HAP-1 (cell line): Measurements from ENCODE around the gene GPC5.

Source experiments
- DNase-seq, 2 experiments: peaks; one replicate each; pipeline ENCODE4 v3.0.0-alpha.2; 2016 to 2020; ENCODE audit warnings: low spot score in 2 of 2
- H3K27me3 ChIP-seq: fragments of 250-450 bp; sonication (Bioruptor Pico); 2 replicates; pipeline ENCODE4 v1.5.1; 2020; ENCODE audit warnings: low read depth, mild to moderate bottlenecking, moderate library complexity
- H3K36me3 ChIP-seq: fragments of 250-450 bp; sonication (Bioruptor Pico); replicated peaks from 2 replicates; pipeline ENCODE4 v1.5.1; 2020; ENCODE audit warnings: mild to moderate bottlenecking
- H3K4me1 ChIP-seq: fragments of 250-450 bp; sonication (Bioruptor Pico); 2 replicates; pipeline ENCODE4 v1.5.1; 2020; ENCODE audit warnings: mild to moderate bottlenecking
- H3K4me3 ChIP-seq: fragments of 250-450 bp; sonication (Bioruptor Pico); 2 replicates; pipeline ENCODE4 v1.5.1; 2020; ENCODE audit warnings: mild to moderate bottlenecking, moderate library complexity
- H3K9me3 ChIP-seq: fragments of 250-450 bp; sonication (Bioruptor Pico); 2 replicates; pipeline ENCODE4 v1.5.1; 2020; ENCODE audit warnings: mild to moderate bottlenecking, moderate library complexity
- in situ Hi-C: fragments of 300-500 bp; cut with MboI; formaldehyde crosslinking; loops from 3 replicates; pipeline ENCODE4 v1.14.3; 2020; ENCODE audit warnings: low sequenced_read_pairs, inconsistent platforms, mixed read lengths

GPC5 gene

DNA sequence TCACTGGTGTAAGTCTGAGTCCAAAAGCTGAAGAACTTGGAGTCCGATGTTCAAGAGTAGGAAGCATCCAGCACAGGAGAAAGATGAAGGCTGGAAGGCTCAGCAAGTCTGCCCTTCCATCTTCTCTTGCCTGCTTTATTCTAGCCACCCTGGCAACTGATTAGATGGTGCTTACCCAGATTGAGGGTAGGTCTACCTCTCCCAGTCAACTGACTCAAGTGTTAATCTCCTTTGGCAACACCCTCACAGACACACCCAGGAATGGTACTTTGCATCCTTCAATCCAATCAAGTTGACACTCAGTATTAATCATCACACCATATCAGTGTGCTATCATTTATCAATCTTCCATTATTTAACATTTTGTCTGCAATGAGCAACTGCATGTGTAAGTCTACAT is 223.5 kb downstream of the GPC5 start:
- Histone ChIP-seq H3K4me3 (no peak overlapping the region), H3K27me3 (no peaks in the 10 kb centered on the region), H3K4me1 (no peaks in the 10 kb centered on the region), H3K9me3 (no peaks in the 10 kb centered on the region), H3K36me3 (no peaks in the 10 kb centered on the region)
- DNase-seq = no peak
- in situ Hi-C loops = no loop called here

DNA sequence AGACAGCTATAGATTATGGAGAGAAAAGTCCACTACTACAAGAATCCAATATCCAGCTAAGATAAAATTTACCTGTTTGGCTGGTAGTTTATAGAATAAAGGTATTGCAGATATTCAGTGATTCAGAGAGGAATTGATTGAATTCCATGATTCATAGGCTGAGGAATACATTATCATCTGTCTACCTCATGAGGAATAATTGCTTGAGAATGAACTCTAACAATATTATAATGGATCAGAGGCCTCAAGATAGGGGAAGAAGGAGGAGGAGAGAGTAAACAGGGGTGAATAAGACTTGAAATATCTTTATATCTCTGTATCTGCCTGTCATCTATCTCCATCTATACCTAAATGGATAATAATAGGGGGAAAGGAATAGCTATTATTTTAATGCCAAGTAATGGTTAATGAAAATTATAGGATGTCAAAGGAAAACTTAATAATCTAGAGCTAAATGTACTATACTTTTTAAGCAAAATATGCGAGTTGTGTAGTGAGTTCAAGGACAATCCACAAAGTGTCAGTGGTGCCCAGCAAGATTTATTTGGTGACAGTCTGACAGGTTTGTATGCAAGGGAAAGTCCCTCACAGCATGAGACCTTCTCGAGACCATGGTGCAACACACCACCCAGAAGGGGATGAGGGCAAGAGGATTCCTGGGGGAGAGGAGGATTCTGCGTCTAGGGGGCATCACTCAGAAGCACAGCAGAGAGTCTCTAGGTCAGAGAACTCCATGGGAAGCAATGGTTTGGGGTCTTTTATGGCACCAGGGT is 224.5 kb downstream of the GPC5 start:
- in situ Hi-C loops = no loop called here
- H3K4me1 ChIP-seq = no peaks in the 10 kb centered on the region
- no peak for DNase-seq

DNA sequence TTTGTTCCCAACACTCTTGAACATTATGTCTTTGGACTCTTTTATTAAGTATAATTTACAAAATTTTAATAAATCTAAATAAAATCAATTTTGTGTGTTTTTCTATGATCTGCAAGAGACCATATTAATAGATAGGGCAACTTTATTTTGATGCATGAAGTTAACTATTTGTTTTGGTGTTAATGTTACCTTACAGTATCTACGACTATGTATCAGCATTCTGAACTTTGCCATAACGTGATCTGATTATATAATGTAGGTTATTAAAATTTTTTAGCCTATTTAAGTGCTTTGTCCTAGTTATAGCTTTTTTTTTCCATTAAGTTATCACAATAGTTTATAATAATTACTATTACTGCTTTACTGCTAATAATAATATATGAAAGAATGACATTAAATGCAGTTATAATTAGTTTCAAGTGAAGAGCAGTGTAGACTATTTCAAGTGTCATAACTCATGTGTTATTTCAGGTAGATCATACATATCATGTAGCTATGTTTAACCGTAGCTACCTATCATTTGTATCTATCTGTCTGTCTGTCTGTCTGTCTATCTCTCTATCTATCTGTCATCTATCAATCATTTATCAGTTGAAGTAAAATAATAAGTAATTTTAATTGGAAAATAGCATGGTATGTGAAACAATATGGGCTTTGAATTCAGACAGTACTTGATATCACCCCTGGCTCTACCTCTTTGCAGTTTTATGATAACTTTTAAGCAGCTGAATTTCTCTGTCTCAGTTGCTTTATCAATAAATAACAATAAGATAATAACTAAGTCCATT is 229.7 kb downstream of the GPC5 start:
- H3K4me3 ChIP-seq = no peak overlapping the region
- in situ Hi-C loops = no loop called here
- H3K9me3 ChIP-seq = no peaks in the 10 kb centered on the region
- H3K4me1 ChIP-seq = no peaks in the 10 kb centered on the region
- H3K27me3 ChIP-seq = no peaks in the 10 kb centered on the region
- DNase-seq = no peak
- no peaks in the 10 kb centered on the region for H3K36me3 ChIP-seq

More for the DNA sequence above, 224.5 kb downstream of the GPC5 start:
- Histone ChIP-seq H3K4me3 (no peak overlapping the region), H3K36me3 (no peaks in the 10 kb centered on the region), H3K9me3 (no peaks in the 10 kb centered on the region), H3K27me3 (no peaks in the 10 kb centered on the region)

DNA sequence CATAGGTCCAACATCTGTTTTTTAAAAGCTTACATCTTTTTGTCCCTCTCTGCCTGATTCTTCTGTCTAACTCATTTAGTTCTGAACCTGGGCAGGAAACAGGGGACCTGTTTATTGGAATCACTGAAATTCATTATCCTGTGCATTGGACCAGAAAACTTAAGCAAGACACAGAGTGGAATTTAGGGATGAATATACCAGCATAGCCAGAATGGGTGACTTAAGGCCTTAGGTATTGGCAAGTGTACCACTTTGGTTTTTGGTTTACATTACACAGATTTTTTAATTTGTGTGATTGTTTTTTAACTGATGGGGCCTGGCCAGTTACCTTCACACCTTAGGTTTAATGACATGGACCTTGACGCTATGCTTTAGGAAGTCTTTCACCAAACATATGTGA is 232.5 kb downstream of the GPC5 start:
- H3K27me3 ChIP-seq = no peaks in the 10 kb centered on the region
- H3K4me1 ChIP-seq = no peaks in the 10 kb centered on the region
- in situ Hi-C loops = no loop called here
- DNase-seq = no peak
- no peak overlapping the region for H3K4me3 ChIP-seq
- H3K9me3 ChIP-seq = no peaks in the 10 kb centered on the region
- H3K36me3 ChIP-seq = no peaks in the 10 kb centered on the region

DNA sequence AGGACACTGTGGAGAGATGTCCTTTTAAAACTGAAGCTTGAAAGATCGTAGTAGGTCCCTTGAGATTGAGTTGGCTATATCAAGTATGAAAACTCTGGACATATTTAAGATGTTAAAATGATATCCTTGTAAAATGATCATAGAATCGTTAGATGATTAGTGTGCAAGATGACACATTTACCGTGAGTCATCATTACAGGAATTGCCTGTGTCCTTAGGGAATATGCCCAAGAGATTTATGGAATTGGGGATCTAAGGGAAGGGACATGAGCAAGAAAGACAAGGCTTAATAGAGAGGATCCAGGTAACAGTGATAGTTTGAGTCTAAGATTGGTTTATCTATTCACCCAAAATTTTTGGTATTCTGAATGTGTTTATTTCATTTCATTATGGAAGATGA is 233.7 kb downstream of the GPC5 start:
- no peaks in the 10 kb centered on the region for H3K9me3 ChIP-seq
- no peak overlapping the region for H3K4me3 ChIP-seq
- no peak for DNase-seq
- H3K36me3 ChIP-seq = no peaks in the 10 kb centered on the region
- in situ Hi-C loops = no loop called here
- H3K27me3 ChIP-seq = no peaks in the 10 kb centered on the region
- no peaks in the 10 kb centered on the region for H3K4me1 ChIP-seq

DNA sequence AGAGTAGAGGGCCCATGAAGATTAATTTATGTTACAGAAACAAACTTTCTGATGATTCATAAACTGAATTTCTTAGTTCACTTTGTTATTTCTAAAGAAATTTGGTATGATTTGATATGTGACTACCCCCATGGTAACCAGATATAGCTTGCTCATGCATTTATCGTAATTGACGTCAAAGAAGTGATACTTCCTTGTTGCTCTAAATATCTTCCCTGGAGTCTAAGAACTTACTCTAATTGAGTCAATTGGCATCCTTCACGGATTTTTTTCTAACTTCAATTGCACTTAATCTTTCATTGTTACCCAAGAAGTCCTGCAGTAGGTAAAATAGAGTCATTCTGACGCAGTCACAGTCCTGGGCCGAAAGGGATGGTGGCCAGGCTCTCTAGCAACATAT is 240.9 kb downstream of the GPC5 start:
- in situ Hi-C loops = no loop called here
- Histone ChIP-seq H3K4me3 (no peak overlapping the region), H3K27me3 (no peaks in the 10 kb centered on the region)

DNA sequence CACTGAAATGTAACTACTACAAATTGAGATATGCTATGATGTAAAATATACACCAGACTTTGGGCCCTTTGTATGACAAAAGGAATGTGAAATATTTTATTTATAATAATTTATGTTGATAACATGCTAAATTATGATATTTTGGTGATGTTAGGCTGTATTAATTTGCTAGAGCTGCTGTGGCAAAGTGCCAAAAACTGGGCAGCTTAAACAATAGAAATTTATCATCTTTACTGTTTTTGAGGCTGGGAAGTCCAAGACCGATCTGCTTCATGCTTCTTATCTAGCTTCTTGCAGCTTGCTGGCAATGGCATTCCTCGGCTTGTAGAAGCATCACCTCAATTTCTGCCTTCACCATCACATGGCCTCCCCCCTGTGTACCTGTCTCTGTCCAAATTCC is 245.0 kb downstream of the GPC5 start:
- Histone ChIP-seq H3K9me3 (no peaks in the 10 kb centered on the region), H3K4me1 (no peaks in the 10 kb centered on the region), H3K36me3 (no peaks in the 10 kb centered on the region), H3K27me3 (no peaks in the 10 kb centered on the region), H3K4me3 (no peak overlapping the region)
- in situ Hi-C loops = no loop called here
- no peak for DNase-seq

More for the DNA sequence above, 240.9 kb downstream of the GPC5 start:
- no peaks in the 10 kb centered on the region for H3K4me1 ChIP-seq
- no peaks in the 10 kb centered on the region for H3K9me3 ChIP-seq
- DNase-seq = no peak
- H3K36me3 ChIP-seq = no peaks in the 10 kb centered on the region

DNA sequence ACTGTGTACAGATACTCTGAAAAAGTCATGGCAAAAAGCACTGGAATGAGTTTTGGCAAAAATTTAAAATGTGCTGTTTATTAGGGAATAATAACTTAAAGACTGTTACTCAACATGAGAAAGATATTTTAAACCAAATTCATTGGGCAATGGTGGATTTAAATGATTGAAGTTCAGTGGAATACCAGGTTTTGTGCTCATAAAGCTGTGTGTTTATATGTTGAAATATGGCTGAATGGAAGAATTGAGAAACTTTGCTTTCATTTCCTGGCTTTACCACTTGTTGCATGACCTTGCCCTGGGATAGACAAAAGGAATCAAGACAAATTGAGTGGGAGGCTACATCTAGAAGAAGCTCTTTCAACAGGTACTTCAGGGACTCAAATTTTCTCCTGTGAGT is 246.4 kb downstream of the GPC5 start:
- H3K27me3 ChIP-seq = no peaks in the 10 kb centered on the region

DNA sequence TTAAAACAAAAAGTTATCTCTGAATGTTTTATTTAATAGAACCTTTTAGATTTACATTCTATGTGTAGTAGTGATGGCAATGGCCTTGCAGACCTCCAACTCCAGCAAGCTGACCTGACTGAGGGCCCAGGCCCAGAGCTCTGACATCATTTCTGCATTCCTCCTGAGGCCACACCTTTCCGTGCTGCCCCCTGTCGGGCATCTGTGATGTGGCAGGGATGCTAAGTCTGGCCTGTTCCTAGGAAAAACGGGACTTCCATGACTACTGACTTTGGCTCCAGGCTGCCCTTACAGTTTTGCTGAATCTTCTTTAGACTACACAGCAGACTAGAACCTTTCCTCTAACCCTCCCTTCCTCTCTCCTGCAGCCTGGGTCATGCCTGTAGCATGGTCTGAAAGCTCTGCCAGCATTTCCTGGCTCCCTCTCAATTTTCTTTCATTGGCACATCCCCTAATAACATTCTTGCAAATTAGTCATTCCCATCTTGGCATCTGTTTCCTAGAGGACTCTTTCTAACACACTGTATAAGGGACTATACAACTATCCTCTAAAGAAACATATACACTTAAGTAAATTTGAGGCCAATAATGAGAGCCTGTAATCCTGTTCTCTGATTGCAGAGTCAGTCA is 249.1 kb downstream of the GPC5 start:
- H3K27me3 ChIP-seq = no peaks in the 10 kb centered on the region
- H3K4me1 ChIP-seq = no peaks in the 10 kb centered on the region
- in situ Hi-C loops = no loop called here
- H3K36me3 ChIP-seq = no peaks in the 10 kb centered on the region
- H3K4me3 ChIP-seq = no peak overlapping the region
- no peaks in the 10 kb centered on the region for H3K9me3 ChIP-seq
- DNase-seq = peak in 1 of 2 experiments; percentile 71

More for the DNA sequence above, 246.4 kb downstream of the GPC5 start:
- Histone ChIP-seq H3K4me3 (no peak overlapping the region), H3K4me1 (no peaks in the 10 kb centered on the region), H3K36me3 (no peaks in the 10 kb centered on the region), H3K9me3 (no peaks in the 10 kb centered on the region)
- in situ Hi-C loops = no loop called here
- no peak for DNase-seq

DNA sequence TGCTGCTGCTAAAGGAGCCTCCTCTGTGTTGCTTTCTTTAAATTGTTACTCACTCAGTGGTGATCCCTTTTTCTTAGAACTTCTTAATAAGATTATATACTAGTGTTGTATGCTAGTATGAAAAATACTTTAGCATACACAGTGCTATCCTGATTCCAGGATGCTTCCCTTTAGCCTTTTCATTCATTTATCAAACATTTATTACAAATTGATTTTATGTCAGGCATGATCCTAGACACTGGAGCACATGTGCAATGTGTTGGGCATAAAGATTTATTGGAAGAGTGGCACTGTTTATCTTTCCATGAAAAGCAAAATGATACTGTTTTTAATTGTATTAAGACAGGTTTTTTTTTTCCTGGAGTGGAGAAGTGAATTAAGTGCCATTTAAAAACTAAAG is 249.6 kb downstream of the GPC5 start:
- Histone ChIP-seq H3K27me3 (no peaks in the 10 kb centered on the region), H3K4me3 (no peak overlapping the region), H3K9me3 (no peaks in the 10 kb centered on the region), H3K36me3 (no peaks in the 10 kb centered on the region), H3K4me1 (no peaks in the 10 kb centered on the region)
- no peak for DNase-seq
- in situ Hi-C loops = no loop called here

DNA sequence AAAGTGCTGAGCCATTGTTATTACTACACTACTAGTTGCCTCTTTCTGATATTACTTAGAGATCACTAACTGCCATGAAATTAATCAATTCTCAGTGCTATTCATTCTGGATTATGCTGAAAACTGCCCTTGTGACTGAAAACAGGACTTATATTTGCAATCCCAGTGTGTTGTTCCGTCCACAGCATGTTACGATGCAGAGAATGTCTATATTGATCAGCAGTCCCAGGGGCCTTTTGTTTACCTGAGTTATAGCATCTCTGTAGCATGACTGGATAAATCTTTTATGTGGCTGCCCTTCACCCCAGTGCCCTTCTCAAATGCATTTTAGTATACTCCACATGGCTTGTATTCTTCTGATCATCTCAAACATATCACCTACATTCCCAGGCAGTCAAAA is 251.0 kb downstream of the GPC5 start:
- no peak overlapping the region for H3K4me3 ChIP-seq
- no peaks in the 10 kb centered on the region for H3K4me1 ChIP-seq
- no peak for DNase-seq
- in situ Hi-C loops = no loop called here
- no peaks in the 10 kb centered on the region for H3K9me3 ChIP-seq
- H3K36me3 ChIP-seq = no peaks in the 10 kb centered on the region
- H3K27me3 ChIP-seq = no peaks in the 10 kb centered on the region

DNA sequence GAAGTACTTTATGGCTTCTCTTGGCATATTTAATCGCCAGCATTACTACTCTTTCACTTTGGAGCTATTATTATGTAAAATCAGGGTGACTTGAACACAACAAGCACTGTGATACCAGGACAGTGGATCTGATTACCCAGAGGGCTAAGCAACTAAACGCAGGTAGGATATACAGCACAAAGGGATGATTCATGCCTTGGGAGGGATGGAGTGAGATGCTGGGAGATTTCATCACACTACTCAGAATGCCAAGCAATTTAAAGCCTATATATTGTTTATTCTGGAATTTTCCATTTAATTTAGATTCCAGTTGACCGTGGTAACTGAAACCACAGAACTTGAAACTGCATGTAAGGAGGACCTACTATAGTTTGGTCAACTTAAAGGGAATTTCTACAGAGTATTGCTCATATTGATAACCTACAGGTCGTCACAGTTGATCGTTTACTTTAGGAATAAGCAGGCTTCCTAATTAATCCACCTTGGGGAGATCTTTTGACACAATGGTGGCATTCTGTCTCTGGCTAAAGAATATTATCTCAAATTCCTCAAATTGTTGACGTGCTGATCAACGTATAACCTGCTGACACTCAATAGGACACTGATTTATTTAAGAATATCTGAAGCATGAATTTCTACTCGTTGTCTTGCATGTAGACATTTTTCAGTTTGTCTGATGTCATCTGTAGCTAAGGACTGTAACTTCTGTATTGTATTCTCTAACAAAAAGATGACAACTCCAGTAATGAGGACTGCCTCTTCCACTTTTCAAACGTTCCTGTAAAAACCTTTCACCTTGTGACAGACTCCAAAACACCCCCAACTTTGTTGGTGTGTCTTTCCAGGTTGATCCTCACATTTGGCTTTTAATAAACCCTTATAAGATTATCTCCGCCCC is 254.2 kb downstream of the GPC5 start:
- Histone ChIP-seq H3K36me3 (no peaks in the 10 kb centered on the region), H3K9me3 (no peaks in the 10 kb centered on the region), H3K4me1 (no peaks in the 10 kb centered on the region), H3K27me3 (no peaks in the 10 kb centered on the region), H3K4me3 (no peak overlapping the region)
- in situ Hi-C loops = no loop called here
- DNase-seq = no peak

DNA sequence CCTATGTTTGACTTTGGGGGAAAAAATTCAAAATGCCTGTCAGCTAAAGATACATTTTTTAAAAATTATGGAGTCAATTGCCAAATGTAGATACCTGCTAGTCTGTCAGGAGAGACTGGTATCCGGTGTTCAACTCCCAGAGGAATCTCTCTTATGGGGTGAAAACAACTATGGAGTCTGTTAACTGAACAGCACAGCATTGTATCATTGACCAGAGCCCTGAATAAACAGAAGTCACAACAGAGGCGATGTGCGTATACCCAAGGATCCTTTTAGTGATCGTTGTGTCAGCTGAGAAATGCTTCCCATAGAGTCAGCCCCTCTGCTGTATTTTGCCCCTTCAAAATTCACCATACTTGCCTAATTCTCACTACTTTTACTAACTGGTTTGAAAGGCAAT is 257.3 kb downstream of the GPC5 start:
- no peaks in the 10 kb centered on the region for H3K27me3 ChIP-seq
- no peak overlapping the region for H3K4me3 ChIP-seq
- in situ Hi-C loops = no loop called here
- H3K4me1 ChIP-seq = no peaks in the 10 kb centered on the region
- H3K9me3 ChIP-seq = no peaks in the 10 kb centered on the region
- no peaks in the 10 kb centered on the region for H3K36me3 ChIP-seq
- DNase-seq = no peak
